ENCODE results near the gene PLXNC1.

The PLXNC1 gene

GRCh38 chr12:94265966-94266745, 117.8 kb downstream of the PLXNC1 start:
- DNase-seq (ENCODE audit: low read depth): no peak

DNA sequence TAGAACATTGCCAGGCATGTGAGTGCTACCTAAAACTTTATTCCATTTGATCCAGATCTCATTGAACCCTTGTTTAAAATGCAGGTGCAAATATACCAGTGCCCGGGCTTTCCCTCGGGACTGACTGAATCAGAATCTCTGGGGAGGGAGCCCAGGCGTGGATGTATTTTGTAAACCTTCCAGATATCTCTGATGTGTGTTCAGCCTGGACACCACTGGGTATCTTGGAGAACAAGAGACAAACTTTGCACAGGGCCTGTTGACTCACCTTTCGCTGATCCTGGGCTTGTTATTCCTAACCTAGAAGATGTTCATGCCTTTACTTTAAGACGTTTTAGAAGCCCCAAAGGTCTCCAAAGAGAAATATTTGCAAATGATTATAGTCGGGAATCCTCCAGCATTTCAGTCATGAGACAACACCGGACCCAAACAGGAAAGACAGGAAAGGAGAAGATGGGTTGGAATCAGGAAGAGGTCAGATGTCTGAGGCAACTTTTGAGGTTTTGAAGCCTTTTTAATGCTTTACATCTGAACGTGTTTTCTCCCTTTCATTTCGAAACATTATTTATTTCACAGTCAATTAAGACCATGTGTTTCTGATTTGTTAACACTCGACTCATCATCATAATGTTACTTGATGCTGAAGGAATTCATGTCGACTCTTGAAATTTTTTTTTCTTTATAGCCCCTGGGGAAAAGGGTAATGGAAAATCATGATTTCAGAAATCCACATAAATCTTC, 118.6 kb downstream of the PLXNC1 start:
- DNase-seq (ENCODE audit: low read depth): no peak

DNA sequence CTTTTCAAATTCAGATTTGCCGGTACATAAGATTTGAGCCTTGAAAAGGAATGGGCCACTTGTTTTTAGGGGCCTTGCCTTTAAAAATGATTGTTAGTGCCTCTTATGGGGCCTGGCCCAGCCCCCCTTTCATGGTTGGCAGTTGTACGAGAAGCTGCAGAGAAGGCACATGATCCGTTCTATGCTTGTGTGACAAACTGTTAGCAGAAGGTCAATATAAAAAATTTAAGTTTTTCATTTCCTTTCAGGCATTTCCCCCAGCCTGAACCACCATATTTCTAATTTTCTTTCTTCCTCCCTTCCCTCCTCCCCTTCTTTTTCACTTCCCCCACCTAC, 119.1 kb downstream of the PLXNC1 start:
- no peak for DNase-seq (ENCODE audit: low read depth)

DNA sequence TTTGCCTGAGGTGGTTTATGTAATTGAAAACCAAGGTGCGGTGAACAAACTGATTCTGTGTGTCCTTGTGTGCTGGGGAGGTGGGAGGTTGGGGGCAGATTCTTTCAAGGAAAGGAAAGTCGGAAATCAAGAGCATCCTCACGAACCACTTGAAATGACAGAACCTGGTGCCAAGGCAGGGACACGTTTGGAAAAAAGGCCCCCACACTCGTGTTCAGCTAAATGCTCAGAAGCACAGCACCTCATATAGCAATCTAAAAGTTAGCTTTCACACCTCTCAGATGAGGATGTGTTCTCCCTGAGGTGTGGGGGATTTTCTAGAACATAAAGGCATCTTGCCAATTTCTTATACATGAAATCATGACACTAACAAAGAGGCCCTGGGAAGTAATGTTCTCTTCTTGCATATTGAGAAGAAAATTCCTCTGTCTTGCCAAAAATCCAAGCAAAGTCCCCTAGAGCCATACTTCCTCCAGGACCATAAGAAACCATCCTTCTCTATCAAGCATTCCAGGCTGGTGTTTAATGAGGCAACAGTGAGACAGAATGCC, 119.6 kb downstream of the PLXNC1 start:
- DNase-seq (ENCODE audit: low read depth): no peak

- no peak for DNase-seq (ENCODE audit: low read depth)
These were observed 121.1 kb downstream of the PLXNC1 start for GRCh38 chr12:94269316-94269999.

DNA sequence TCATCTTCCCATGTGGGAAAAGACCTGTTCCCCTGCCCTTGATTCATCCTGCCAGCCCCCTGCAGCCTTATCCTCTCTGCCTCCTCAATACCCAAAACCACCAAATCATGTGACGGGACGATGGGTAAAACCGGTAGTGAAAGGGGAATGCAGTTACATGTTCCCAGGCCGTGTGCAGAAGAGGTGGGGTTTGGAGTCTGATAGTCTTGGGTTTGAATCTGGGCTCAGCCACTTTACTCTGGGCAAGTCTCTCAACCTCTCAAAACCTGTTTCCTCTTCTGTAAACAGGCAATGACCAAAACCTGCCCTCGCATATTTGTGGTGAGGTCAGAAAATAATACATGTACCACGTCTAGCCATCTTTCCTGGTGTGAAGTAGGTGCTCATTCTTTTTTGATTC, 123.0 kb downstream of the PLXNC1 start:
- DNase-seq (ENCODE audit: low read depth): no peak

GRCh38 chr12:94272280-94272679, 123.9 kb downstream of the PLXNC1 start:
- DNase-seq (ENCODE audit: low read depth): no peak

- no peak for DNase-seq (ENCODE audit: low read depth)
These were observed 124.9 kb downstream of the PLXNC1 start for GRCh38 chr12:94273272-94273671.

DNA sequence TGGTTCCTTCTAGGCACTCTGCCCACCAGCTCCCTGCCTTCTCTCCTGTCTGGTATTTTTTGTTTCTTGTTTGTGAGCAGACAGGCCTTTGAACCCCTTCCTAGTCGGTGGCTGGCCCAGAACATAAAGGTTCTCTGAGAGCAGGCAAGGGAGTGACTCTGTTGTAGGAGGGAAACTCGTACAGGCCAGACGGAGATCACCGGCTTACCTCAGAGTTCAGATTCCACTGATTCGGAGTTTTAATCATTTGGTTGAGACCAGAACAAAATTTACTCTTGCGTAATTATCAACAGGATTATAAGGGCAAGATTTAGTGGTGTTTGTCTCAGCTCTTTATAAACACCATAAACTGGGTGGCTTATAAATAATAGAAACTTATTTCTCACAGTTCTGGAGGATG, 128.3 kb downstream of the PLXNC1 start:
- no peak for DNase-seq (ENCODE audit: low read depth)

- no peak for DNase-seq (ENCODE audit: low read depth)
These were observed 129.1 kb downstream of the PLXNC1 start for GRCh38 chr12:94277426-94278000.

- no peak for DNase-seq (ENCODE audit: low read depth)
These were observed 131.7 kb downstream of the PLXNC1 start for GRCh38 chr12:94280063-94280462.

DNA sequence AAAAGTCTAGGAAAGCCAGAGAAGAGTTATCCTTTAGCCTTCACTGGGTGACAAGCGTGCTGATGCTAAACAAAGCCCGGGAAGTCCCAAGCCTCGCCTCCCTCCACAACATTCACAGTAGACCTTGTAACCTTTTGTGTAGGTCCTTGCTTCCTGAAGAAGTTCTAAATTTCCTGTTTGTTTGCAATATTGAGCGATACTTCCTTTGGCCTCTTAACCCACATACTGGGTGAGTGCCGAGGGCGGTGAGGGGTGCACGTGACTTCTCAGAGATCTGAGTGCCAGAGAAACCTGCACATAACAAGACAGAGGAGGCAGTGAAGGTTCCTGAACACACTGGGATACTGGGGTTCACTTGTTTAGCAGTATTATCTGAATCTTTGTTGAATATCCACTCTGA, 134.3 kb downstream of the PLXNC1 start:
- peak; percentile 7 for DNase-seq (ENCODE audit: low read depth)

DNA sequence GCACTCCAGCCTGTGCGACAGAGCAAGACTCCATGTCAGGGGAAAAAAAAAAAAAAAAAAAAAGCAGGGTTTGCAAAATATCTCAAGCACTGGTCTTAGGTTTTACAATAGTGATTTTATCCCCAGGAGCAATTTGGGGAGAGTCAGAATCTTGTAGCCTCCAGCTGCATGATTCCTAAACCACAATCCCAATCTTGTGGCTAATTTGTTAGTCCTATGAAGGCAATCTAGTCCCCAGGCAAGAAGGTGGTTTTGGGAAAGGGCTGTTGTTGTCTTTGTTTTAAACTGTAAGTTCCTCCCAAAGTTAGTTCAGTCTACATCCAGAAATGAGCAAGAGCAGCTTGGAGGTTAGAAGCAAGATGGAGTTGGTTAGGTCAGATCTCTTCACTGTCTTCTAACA, 135.7 kb downstream of the PLXNC1 start:
- DNase-seq (ENCODE audit: low read depth): no peak

GRCh38 chr12:94284859-94285258, 136.5 kb downstream of the PLXNC1 start:
- DNase-seq (ENCODE audit: low read depth): no peak

DNA sequence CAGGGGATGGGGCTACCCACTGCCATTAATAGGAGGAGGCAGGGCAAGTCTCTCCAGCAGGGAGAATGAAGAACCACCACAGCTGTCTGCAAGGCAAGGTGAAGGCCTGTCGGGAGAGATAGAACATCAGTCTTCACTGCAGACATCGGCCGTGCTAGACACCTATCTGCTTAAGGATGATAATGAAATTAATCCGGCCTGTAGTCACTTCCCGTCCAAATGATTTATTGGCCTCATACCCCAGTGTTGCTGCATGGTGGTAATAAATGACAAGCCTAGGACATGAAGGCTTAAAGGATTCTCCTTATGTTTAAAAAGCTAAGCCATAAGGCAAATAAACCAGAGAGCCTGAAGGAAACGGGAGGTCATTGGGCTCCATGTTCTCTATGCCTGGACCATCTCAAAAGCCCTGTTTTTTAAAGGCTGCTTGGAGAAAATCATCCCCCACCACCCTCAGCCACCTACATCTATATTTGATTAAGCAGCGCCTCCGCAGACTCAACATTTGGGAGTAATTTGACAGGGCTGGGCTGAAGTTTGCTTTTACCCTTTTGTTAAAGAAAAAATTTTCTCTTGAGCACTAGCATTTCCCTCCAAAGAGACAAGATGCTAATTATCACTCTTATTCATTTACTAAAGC, 137.7 kb downstream of the PLXNC1 start:
- DNase-seq (ENCODE audit: low read depth): no peak

DNA sequence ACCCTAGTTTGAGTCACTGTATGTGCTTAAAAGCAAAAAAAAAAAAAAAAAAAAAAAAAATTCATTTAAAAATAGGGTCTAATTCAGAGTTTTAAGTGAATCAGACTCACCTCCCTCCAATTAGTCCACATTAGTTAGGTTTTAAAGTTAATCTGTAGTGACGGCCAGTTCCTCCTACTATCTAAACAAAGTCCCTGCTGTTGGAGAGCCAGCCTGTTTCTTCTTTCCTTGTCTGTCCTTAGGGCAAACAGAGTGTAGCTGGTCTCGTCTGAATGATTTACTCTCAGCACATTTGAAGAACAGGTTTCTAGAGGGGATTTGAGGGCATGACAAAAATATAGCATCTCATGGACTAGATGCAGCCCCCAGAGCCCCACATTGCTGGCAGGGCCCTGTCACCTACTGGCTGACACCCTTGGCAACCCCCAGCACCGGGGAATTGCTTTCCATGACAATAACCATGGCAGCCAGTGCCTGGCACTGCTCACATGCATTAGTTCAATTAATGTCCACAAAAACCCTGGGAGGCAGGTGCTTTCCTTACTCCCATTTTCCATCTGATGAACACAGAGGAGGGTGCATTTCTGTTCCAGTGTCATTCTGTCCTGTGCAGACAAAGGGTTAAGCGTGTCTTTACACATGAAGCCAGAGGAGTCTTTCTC, 138.3 kb downstream of the PLXNC1 start:
- DNase-seq (ENCODE audit: low read depth): no peak

GRCh38 chr12:94287245-94287628, 138.9 kb downstream of the PLXNC1 start:
- DNase-seq (ENCODE audit: low read depth): no peak

GRCh38 chr12:94289461-94290312, 141.3 kb downstream of the PLXNC1 start:
- no peak for DNase-seq (ENCODE audit: low read depth)

DNA sequence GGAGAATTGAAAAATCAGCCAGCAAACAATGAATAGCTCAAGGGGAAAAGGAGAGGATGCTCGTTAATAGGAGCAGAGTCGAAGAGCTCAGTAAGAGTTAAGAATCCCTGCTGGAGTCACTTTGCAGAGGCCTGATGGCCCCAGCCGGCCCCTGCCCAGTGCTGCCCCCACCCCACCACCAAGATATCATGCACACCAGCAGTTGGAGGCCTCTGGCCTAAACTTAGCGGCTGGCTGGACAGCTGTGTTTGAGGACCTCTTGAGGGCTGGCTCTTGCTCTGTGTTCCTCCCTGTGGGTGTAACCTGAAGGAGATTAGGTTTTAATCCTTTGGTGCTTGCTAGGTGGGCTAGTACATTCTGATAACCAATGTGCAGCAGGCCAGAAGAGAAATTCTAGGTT, 142.0 kb downstream of the PLXNC1 start:
- no peak for DNase-seq (ENCODE audit: low read depth)

DNA sequence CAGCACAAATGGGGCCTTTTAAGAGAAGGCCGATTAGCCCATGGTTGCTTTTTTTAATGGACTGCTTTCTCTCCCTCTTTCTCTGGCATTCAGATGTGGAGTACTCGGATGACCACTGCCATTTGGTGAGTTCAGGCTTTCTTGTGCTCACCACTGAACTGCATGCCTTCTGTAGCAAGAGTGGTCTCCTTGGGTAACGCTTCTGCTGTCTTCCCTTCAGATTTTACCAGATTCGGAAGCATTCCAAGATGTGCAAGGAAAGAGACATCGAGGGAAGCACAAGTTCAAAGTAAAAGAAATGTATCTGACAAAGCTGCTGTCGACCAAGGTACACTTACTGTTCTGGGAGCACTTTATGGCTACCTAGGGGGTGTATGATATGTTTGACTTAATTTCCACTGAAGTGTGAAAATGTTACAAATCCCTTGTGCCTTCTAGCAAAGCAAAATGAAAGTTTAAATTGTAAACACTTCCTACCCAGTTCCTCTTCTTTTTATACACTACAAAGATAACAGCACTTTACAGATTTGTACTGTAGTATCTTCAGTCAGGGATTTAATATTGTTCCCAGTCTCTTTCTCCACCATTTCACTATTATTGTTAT, 148.8 kb downstream of the PLXNC1 start:
- DNase-seq (ENCODE audit: low read depth): no peak
